Stimulated activated CD4-positive, alpha-beta T cell treated with anti-CD3 and anti-CD28 coated beads, Interleukin-15, amount 100 ng/mL, for 48 hours (primary cell): ENCODE data around the gene NR4A2.
"Not testable (repeated sequence)": the region's sequence is repeated elsewhere in the genome, so short reads cannot be mapped to it uniquely, and the experiment has no call there.

Source experiments
- DNase-seq, 2 donors: peaks; one replicate each; pipeline ENCODE4 v3.0.0-alpha.2; 2020; ENCODE audit warnings: low read depth in 2 of 2

The NR4A2 gene

GRCh38 chr2:156321243-156321904 is 11.1 kb downstream of the NR4A2 start:
- DNase-seq, result no peak

GRCh38 chr2:156320486-156321098 is 11.9 kb downstream of the NR4A2 start:
- DNase-seq, result no peak

- no peak for DNase-seq
These were observed 12.6 kb downstream of the NR4A2 start for GRCh38 chr2:156319811-156320485.

- DNase-seq, result no peak
These were observed 14.9 kb downstream of the NR4A2 start for GRCh38 chr2:156317631-156318030.

GRCh38 chr2:156311976-156312375 is 20.5 kb downstream of the NR4A2 start:
- DNase-seq, result no peak

- no peak for DNase-seq
These were observed 21.7 kb downstream of the NR4A2 start for GRCh38 chr2:156310773-156311172.

GRCh38 chr2:156309917-156310316 is 22.6 kb downstream of the NR4A2 start:
- no peak for DNase-seq

- no peak for DNase-seq
These were observed 23.4 kb downstream of the NR4A2 start for GRCh38 chr2:156309167-156309566.

- no peak for DNase-seq
These were observed 25.7 kb downstream of the NR4A2 start for GRCh38 chr2:156306821-156307220.

- no peak for DNase-seq
These were observed 27.4 kb downstream of the NR4A2 start for GRCh38 chr2:156305121-156305520.

- DNase-seq, result no peak
These were observed 32.2 kb downstream of the NR4A2 start for GRCh38 chr2:156300337-156300736.

- DNase-seq, result no peak
These were observed 37.5 kb downstream of the NR4A2 start for GRCh38 chr2:156294945-156295580.

GRCh38 chr2:156293382-156293781 is 39.1 kb downstream of the NR4A2 start:
- DNase-seq, result not testable (repeated sequence)

- DNase-seq, result no peak
These were observed 52.9 kb downstream of the NR4A2 start for GRCh38 chr2:156279446-156280150.
